Measurements from ENCODE around the gene TSPAN4.

Gene TSPAN4

DNA sequence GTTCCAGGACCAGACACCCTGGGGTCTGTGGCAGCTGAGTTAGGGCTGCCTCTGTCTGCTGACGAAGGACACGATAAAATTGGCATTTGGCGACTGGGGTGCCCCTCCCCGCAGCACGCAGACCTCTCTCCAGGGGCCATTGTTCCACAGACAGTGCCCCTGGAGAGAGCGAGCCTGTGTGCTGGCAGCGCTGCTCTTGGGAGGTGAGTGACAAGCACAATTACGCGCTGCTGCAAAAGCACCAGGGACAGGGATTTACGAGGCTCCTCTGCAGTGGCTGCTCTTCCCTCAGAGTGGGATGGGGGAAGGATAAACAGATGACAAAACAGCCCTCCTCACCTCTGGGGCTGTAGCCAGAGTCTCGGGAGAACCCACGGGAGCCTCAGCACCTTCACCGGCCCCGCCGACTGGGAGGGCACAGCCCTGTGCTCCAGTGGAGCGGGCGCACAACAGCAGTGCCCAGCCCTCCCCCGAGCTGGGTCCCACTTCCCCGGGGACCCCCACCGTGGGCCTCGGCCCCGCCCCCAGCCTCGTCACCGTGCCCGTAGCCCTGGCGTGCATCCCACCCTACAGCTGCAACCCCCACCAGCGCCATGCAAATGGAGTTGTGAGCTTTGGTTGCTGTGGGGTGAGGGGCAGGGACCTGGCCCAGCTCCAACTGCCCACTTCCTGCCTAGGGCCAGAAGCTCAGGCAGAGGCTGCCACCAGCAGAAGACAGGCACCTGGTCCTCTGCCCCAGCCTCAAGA is 48.3 kb downstream of the TSPAN4 start (continued):
- TF ChIP-seq ZNF202 (tag by site-specific recombination; IDR thresholded peaks at IDR 0.05; ENCODE audit: borderline replicate concordance) (no peak), ZNF571 (tag by site-specific recombination; IDR thresholded peaks at IDR 0.05) (no peak), ZNF214 (tag by site-specific recombination; IDR thresholded peaks at IDR 0.05; ENCODE audit: borderline replicate concordance) (no peak), ZNF473 (tag by site-specific recombination; IDR thresholded peaks at IDR 0.05) (no peak), ZNF248 (tag by site-specific recombination; IDR thresholded peaks at IDR 0.05) (no peak), SCRT1 (tag by site-specific recombination; IDR thresholded peaks at IDR 0.05; ENCODE audit: borderline replicate concordance) (no peak), ZNF791 (tag by site-specific recombination; IDR thresholded peaks at IDR 0.05) (no peak), ZNF600 (tag by site-specific recombination; IDR thresholded peaks at IDR 0.05) (0 out of 2 replicates have a peak, but pooled peaks have one; percentile 31), SP7 (tag by site-specific recombination; IDR thresholded peaks at IDR 0.05) (peak; percentile 62; the same call in 1 of the 2 replicates), GFI1B (tag by site-specific recombination; IDR thresholded peaks at IDR 0.05) (no peak), ZNF19 (tag by site-specific recombination; IDR thresholded peaks at IDR 0.05; ENCODE audit: low read depth) (no peak), ZNF521 (tag by site-specific recombination; IDR thresholded peaks at IDR 0.05) (no peak), ZNF274 (IDR thresholded peaks at IDR 0.05; ENCODE audit: low read length) (no peak), ZNF274 (tag by site-specific recombination; IDR thresholded peaks at IDR 0.05; ENCODE audit: borderline replicate concordance) (no peak), ZNF670 (tag by site-specific recombination; IDR thresholded peaks at IDR 0.05; ENCODE audit: low read depth) (no peak), ZNF560 (tag by site-specific recombination; IDR thresholded peaks at IDR 0.05; ENCODE audit: borderline replicate concordance) (no peak), ZBTB1 (tag by site-specific recombination; IDR thresholded peaks at IDR 0.05) (no peak), ZNF629 (tag by site-specific recombination; IDR thresholded peaks at IDR 0.05) (no peak), ZNF555 (tag by site-specific recombination; conservative IDR thresholded peaks at IDR 0.05) (no peak), ZFP69B (tag by site-specific recombination; IDR thresholded peaks at IDR 0.05) (no peak), ZNF623 (tag by site-specific recombination; IDR thresholded peaks at IDR 0.05) (no peak), GLI4 (tag by site-specific recombination; IDR thresholded peaks at IDR 0.05) (no peak), ZFHX2 (tag by site-specific recombination; conservative IDR thresholded peaks at IDR 0.05) (0 out of 2 replicates have a peak, but pooled peaks have one; percentile 8), ZBTB17 (tag by site-specific recombination; IDR thresholded peaks at IDR 0.05) (no peak), ZNF121 (tag by site-specific recombination; IDR thresholded peaks at IDR 0.05) (no peak), ZNF423 (tag by site-specific recombination; IDR thresholded peaks at IDR 0.05) (peak; percentile 78)
- TF ChIP-seq, protein P1, sequence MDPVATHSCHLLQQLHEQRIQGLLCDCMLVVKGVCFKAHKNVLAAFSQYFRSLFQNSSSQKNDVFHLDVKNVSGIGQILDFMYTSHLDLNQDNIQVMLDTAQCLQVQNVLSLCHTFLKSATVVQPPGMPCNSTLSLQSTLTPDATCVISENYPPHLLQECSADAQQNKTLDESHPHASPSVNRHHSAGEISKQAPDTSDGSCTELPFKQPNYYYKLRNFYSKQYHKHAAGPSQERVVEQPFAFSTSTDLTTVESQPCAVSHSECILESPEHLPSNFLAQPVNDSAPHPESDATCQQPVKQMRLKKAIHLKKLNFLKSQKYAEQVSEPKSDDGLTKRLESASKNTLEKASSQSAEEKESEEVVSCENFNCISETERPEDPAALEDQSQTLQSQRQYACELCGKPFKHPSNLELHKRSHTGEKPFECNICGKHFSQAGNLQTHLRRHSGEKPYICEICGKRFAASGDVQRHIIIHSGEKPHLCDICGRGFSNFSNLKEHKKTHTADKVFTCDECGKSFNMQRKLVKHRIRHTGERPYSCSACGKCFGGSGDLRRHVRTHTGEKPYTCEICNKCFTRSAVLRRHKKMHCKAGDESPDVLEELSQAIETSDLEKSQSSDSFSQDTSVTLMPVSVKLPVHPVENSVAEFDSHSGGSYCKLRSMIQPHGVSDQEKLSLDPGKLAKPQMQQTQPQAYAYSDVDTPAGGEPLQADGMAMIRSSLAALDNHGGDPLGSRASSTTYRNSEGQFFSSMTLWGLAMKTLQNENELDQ (tag by site-specific recombination; IDR thresholded peaks at IDR 0.05; ENCODE audit: low read depth) = no peak
- TF ChIP-seq, protein P2, sequence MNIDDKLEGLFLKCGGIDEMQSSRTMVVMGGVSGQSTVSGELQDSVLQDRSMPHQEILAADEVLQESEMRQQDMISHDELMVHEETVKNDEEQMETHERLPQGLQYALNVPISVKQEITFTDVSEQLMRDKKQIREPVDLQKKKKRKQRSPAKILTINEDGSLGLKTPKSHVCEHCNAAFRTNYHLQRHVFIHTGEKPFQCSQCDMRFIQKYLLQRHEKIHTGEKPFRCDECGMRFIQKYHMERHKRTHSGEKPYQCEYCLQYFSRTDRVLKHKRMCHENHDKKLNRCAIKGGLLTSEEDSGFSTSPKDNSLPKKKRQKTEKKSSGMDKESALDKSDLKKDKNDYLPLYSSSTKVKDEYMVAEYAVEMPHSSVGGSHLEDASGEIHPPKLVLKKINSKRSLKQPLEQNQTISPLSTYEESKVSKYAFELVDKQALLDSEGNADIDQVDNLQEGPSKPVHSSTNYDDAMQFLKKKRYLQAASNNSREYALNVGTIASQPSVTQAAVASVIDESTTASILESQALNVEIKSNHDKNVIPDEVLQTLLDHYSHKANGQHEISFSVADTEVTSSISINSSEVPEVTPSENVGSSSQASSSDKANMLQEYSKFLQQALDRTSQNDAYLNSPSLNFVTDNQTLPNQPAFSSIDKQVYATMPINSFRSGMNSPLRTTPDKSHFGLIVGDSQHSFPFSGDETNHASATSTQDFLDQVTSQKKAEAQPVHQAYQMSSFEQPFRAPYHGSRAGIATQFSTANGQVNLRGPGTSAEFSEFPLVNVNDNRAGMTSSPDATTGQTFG (tag by site-specific recombination; IDR thresholded peaks at IDR 0.05; ENCODE audit: borderline replicate concordance) = no peak
- TF ChIP-seq, protein P3, sequence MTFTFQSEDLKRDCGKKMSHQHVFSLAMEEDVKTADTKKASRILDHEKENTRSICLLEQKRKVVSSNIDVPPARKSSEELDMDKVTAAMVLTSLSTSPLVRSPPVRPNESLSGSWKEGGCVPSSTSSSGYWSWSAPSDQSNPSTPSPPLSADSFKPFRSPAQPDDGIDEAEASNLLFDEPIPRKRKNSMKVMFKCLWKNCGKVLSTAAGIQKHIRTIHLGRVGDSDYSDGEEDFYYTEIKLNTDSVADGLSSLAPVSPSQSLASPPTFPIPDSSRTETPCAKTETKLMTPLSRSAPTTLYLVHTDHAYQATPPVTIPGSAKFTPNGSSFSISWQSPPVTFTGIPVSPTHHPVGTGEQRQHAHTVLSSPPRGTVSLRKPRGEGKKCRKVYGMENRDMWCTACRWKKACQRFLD (tag by site-specific recombination; IDR thresholded peaks at IDR 0.05) = no peak
- TF ChIP-seq, protein P4, sequence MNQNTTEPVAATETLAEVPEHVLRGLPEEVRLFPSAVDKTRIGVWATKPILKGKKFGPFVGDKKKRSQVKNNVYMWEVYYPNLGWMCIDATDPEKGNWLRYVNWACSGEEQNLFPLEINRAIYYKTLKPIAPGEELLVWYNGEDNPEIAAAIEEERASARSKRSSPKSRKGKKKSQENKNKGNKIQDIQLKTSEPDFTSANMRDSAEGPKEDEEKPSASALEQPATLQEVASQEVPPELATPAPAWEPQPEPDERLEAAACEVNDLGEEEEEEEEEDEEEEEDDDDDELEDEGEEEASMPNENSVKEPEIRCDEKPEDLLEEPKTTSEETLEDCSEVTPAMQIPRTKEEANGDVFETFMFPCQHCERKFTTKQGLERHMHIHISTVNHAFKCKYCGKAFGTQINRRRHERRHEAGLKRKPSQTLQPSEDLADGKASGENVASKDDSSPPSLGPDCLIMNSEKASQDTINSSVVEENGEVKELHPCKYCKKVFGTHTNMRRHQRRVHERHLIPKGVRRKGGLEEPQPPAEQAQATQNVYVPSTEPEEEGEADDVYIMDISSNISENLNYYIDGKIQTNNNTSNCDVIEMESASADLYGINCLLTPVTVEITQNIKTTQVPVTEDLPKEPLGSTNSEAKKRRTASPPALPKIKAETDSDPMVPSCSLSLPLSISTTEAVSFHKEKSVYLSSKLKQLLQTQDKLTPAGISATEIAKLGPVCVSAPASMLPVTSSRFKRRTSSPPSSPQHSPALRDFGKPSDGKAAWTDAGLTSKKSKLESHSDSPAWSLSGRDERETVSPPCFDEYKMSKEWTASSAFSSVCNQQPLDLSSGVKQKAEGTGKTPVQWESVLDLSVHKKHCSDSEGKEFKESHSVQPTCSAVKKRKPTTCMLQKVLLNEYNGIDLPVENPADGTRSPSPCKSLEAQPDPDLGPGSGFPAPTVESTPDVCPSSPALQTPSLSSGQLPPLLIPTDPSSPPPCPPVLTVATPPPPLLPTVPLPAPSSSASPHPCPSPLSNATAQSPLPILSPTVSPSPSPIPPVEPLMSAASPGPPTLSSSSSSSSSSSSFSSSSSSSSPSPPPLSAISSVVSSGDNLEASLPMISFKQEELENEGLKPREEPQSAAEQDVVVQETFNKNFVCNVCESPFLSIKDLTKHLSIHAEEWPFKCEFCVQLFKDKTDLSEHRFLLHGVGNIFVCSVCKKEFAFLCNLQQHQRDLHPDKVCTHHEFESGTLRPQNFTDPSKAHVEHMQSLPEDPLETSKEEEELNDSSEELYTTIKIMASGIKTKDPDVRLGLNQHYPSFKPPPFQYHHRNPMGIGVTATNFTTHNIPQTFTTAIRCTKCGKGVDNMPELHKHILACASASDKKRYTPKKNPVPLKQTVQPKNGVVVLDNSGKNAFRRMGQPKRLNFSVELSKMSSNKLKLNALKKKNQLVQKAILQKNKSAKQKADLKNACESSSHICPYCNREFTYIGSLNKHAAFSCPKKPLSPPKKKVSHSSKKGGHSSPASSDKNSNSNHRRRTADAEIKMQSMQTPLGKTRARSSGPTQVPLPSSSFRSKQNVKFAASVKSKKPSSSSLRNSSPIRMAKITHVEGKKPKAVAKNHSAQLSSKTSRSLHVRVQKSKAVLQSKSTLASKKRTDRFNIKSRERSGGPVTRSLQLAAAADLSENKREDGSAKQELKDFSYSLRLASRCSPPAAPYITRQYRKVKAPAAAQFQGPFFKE (tag by site-specific recombination; IDR thresholded peaks at IDR 0.05; ENCODE audit: borderline replicate concordance) = no peak

Measured in HEK293 (cell line).